Osteocyte (in vitro differentiated cells): ENCODE measurements around the gene NRN1L. TPM values are rescaled to one million over a fixed set of nuclear protein-coding genes. Genes with fewer than 3 reads are reported as not detected.
"Not testable (repeated sequence)": the region's sequence is repeated elsewhere in the genome, so short reads cannot be mapped to it uniquely, and the experiment has no call there.

ENCODE experiments used
- DNase-seq: peaks from one replicate; pipeline ENCODE4 v3.0.0; 2021; ENCODE audit warnings: mixed read lengths; ENCODE audit not compliant: unreplicated experiment; ENCODE audit errors: extremely low spot score
- H3K27ac Mint-ChIP-seq: one replicate; pipeline ENCODE4 v1.8.0; 2021; ENCODE audit warnings: mild to moderate bottlenecking, mixed read lengths; ENCODE audit not compliant: unreplicated experiment
- H3K27me3 Mint-ChIP-seq: one replicate; pipeline ENCODE4 v1.8.0; 2021; ENCODE audit warnings: mixed read lengths; ENCODE audit not compliant: unreplicated experiment
- H3K36me3 Mint-ChIP-seq: one replicate; pipeline ENCODE4 v1.8.0; 2021; ENCODE audit warnings: mixed read lengths; ENCODE audit not compliant: unreplicated experiment
- H3K4me1 Mint-ChIP-seq: one replicate; pipeline ENCODE4 v1.8.0; 2021; ENCODE audit warnings: mixed read lengths; ENCODE audit not compliant: unreplicated experiment
- H3K4me3 Mint-ChIP-seq: one replicate; pipeline ENCODE4 v1.8.0; 2021; ENCODE audit warnings: mild to moderate bottlenecking, moderate library complexity, mixed read lengths; ENCODE audit not compliant: unreplicated experiment
- H3K9me3 Mint-ChIP-seq: one replicate; pipeline ENCODE4 v1.8.0; 2021; ENCODE audit warnings: mixed read lengths; ENCODE audit not compliant: unreplicated experiment
- CTCF ChIP-seq: fragments of 200-600 bp; sonication (generic); IDR thresholded peaks from 2 replicates; pipeline ENCODE4 v1.5.0; 2021; ENCODE audit warnings: antibody characterized with exemption, mild to moderate bottlenecking, moderate library complexity
- long read RNA-seq: library from polyadenylated mRNA; unstranded; transcript quantifications from one replicate; pipeline ENCODE4 v2.0.0, GENCODE V29; 2021
- total RNA-seq: library from RNA; stranded (reverse); gene quantifications from 2 replicates; pipeline ENCODE4 v1.2.1, GENCODE V29; 2021

NRN1L gene
- 1.4 and 1.5 TPM in 2 replicates for total RNA-seq
- long read RNA-seq: 0 reads

GRCh38 chr16:67884684-67885083 is at the start of gene NRN1L:
NRN1L (plus strand) TSS chr16:67884885; CDS start chr16:67884904, 19 bp downstream.
- Mint-ChIP-seq H3K36me3 (peaks cover 19% of the 10 kb centered on the region), H3K27ac (peak within 1 kb of the TSS; percentile 62), H3K9me3 (no peaks in the 10 kb centered on the region), H3K27me3 (no peaks in the 10 kb centered on the region), H3K4me3 (no peak within 1 kb of the TSS), H3K4me1 (peaks cover 9% of the 10 kb centered on the region)
- no peak for TF ChIP-seq CTCF
- DNase-seq: peak; percentile 91

- not testable (repeated sequence) for H3K36me3 Mint-ChIP-seq, H3K27me3 Mint-ChIP-seq, H3K9me3 Mint-ChIP-seq, H3K27ac Mint-ChIP-seq, H3K4me3 Mint-ChIP-seq, DNase-seq
- H3K4me1 Mint-ChIP-seq: peaks cover 14% of the 10 kb centered on the region
Measured at GRCh38 chr16:67837190-67837589, 47.5 kb upstream of the NRN1L start.

GRCh38 chr16:67837811-67838210 is 46.9 kb upstream of the NRN1L start:
- H3K36me3 Mint-ChIP-seq: no peaks in the 10 kb centered on the region

GRCh38 chr16:67841198-67841815 is 43.4 kb upstream of the NRN1L start:
- Mint-ChIP-seq H3K4me1 (peaks cover 39% of the 10 kb centered on the region), H3K27ac (peak overlapping the region; percentile 99), H3K27me3 (no peaks in the 10 kb centered on the region), H3K36me3 (no peaks in the 10 kb centered on the region), H3K4me3 (peak overlapping the region; percentile 92), H3K9me3 (no peaks in the 10 kb centered on the region)
- no peak for DNase-seq
- TF ChIP-seq CTCF: no peak

More at GRCh38 chr16:67837811-67838210, 46.9 kb upstream of the NRN1L start:
- Mint-ChIP-seq H3K27ac (no peak overlapping the region), H3K4me3 (no peak overlapping the region), H3K4me1 (peaks cover 11% of the 10 kb centered on the region), H3K27me3 (no peaks in the 10 kb centered on the region), H3K9me3 (no peaks in the 10 kb centered on the region)
- no peak for DNase-seq
- TF ChIP-seq CTCF: no peak

GRCh38 chr16:67841816-67842508 is 42.7 kb upstream of the NRN1L start, which contains the start of gene THAP11:
THAP11 (plus strand) TSS chr16:67842320; CDS start chr16:67842555, 235 bp downstream.
- peak; percentile 97 for DNase-seq
- peak; percentile 74 for TF ChIP-seq CTCF
- Mint-ChIP-seq H3K27ac (peak within 1 kb of the TSS; percentile 99), H3K4me3 (peak within 1 kb of the TSS; percentile 93), H3K36me3 (no peaks in the 10 kb centered on the region), H3K4me1 (peaks cover 39% of the 10 kb centered on the region), H3K9me3 (no peaks in the 10 kb centered on the region), H3K27me3 (no peaks in the 10 kb centered on the region)
